HepG2 (cell line): ENCODE results near the gene NOTUM. TPM values are rescaled to one million over a fixed set of nuclear protein-coding genes. Genes with fewer than 3 reads are reported as not detected.

Experiments
- DMTF1 ChIP-seq: sonication (generic); formaldehyde crosslinking; IDR thresholded peaks from 2 replicates; pipeline ENCODE4 v1.4.0; 2020; ENCODE audit warnings: mild to moderate bottlenecking, missing genetic modification reagents
- E2F5 ChIP-seq: sonication (generic); formaldehyde crosslinking; conservative IDR thresholded peaks from 2 replicates; pipeline ENCODE4 v1.4.0; 2020; ENCODE audit warnings: missing genetic modification reagents
- FOXO1 ChIP-seq: sonication (generic); formaldehyde crosslinking; IDR thresholded peaks from 2 replicates; pipeline ENCODE4 v1.4.0; 2020; ENCODE audit warnings: missing genetic modification reagents
- HBP1 ChIP-seq: IDR thresholded peaks from 2 replicates; pipeline ENCODE4 v1.6.1; 2016; ENCODE audit warnings: low read depth, control low read depth
- HIC2 ChIP-seq: sonication (generic); formaldehyde crosslinking; IDR thresholded peaks from 2 replicates; pipeline ENCODE4 v1.9.0; 2022; ENCODE audit warnings: low read depth, missing genetic modification reagents
- JUND ChIP-seq: sonication (generic); formaldehyde crosslinking; IDR thresholded peaks from 2 replicates; pipeline ENCODE4 v1.8.0; 2022; ENCODE audit warnings: mild to moderate bottlenecking, missing genetic modification reagents
- MYNN ChIP-seq: sonication (generic); formaldehyde crosslinking; IDR thresholded peaks from 2 replicates; pipeline ENCODE4 v1.4.0; 2020; ENCODE audit warnings: mild to moderate bottlenecking, low read depth, missing genetic modification reagents
- RARG ChIP-seq: sonication (generic); formaldehyde crosslinking; IDR thresholded peaks from 2 replicates; pipeline ENCODE4 v1.4.0; 2020; ENCODE audit warnings: low read depth, mild to moderate bottlenecking, missing genetic modification reagents
- SP2 ChIP-seq: sonication (generic); formaldehyde crosslinking; IDR thresholded peaks from 2 replicates; pipeline ENCODE4 v1.5.1; 2020; ENCODE audit warnings: mild to moderate bottlenecking, missing genetic modification reagents
- ZFP41 ChIP-seq: sonication (generic); formaldehyde crosslinking; IDR thresholded peaks from 2 replicates; pipeline ENCODE4 v1.4.0; 2020; ENCODE audit warnings: mild to moderate bottlenecking, missing genetic modification reagents, borderline replicate concordance
- ZMYM4 ChIP-seq: sonication (generic); formaldehyde crosslinking; IDR thresholded peaks from 2 replicates; pipeline ENCODE4 v1.8.1; 2023; ENCODE audit warnings: mild to moderate bottlenecking, missing genetic modification reagents
- ZNF326 ChIP-seq: sonication (generic); formaldehyde crosslinking; IDR thresholded peaks from 2 replicates; pipeline ENCODE4 v1.4.0; 2020; ENCODE audit warnings: missing genetic modification reagents, borderline replicate concordance
- ZNF501 ChIP-seq: sonication (generic); formaldehyde crosslinking; IDR thresholded peaks from 2 replicates; pipeline ENCODE4 v1.5.1; 2020; ENCODE audit warnings: mild to moderate bottlenecking, moderate library complexity, missing genetic modification reagents
- ZNF556 ChIP-seq: sonication (generic); formaldehyde crosslinking; IDR thresholded peaks from 2 replicates; pipeline ENCODE4 v1.4.0; 2020; ENCODE audit warnings: mild to moderate bottlenecking, missing genetic modification reagents, borderline replicate concordance
- polyA plus RNA-seq, 8 experiments: library from polyadenylated mRNA; depleted of rRNA in 3 of 8; stranded (reverse) in 7 of 8; unstranded in 1 of 8; fragments of >200 nt; fragmentation: Illumina TruSeq in 4 of 8; extraction: Trizol in 4 of 8; gene quantifications; 2 replicates each; pipeline versions ENCODE4 v1.2.1 to v1.2.3, GENCODE V29; 2011 to 2016; ENCODE audit warnings: low read depth in 4 of 8, missing spikeins in 1 of 8, mixed read lengths in 1 of 8; ENCODE audit not compliant: insufficient read depth in 1 of 8
- total RNA-seq, 5 experiments: library from RNA; depleted of rRNA; stranded (reverse); fragments of >200 nt; fragmentation: Illumina TruSeq; extraction: Trizol; gene quantifications; 2 replicates each; pipeline ENCODE4 v1.2.3, GENCODE V29; 2016; ENCODE audit warnings: low read depth in 1 of 5
- TF ChIP-seq, protein P1 (sequence below): sonication (generic); formaldehyde crosslinking; IDR thresholded peaks from 2 replicates; pipeline ENCODE4 v1.5.1; 2020; ENCODE audit warnings: missing genetic modification reagents, mild to moderate bottlenecking, borderline replicate concordance

Gene NOTUM
- total and polyA plus RNA-seq, 2 of the 13 experiments (the other 11 are each of a cell fraction or from before 2014, with no cell fraction given) = 150 to 160 TPM

GRCh38 chr17:81925860-81926450, 35.0 kb downstream of the NOTUM start (continued):
- TF ChIP-seq JUND (CRISPR knock-in tag) (peak; percentile 11; the same call in 1 of the 2 replicates), HBP1 (CRISPR knock-in tag) (0 out of 2 replicates have a peak, but pooled peaks have one; percentile 26), ZNF501 (0 out of 2 replicates have a peak, but pooled peaks have one; percentile 51), ZFP41 (peak; percentile 23; the same call in 1 of the 2 replicates), MYNN (CRISPR knock-in tag) (0 out of 2 replicates have a peak, but pooled peaks have one; percentile 3), ZNF556 (CRISPR knock-in tag) (0 out of 2 replicates have a peak, but pooled peaks have one; percentile 37), HIC2 (CRISPR knock-in tag) (peak; percentile 69; the same call in 1 of the 2 replicates), RARG (CRISPR knock-in tag) (0 out of 2 replicates have a peak, but pooled peaks have one; percentile 49), ZNF326 (CRISPR knock-in tag) (0 out of 2 replicates have a peak, but pooled peaks have one; percentile 40), E2F5 (peak; percentile 74; the same call in 1 of the 2 replicates), ZMYM4 (no peak; the same call in 1 of the 2 replicates), DMTF1 (no peak), FOXO1 (CRISPR knock-in tag) (0 out of 2 replicates have a peak, but pooled peaks have one; percentile 11), SP2 (peak; percentile 29; the same call in 1 of the 2 replicates)
- TF ChIP-seq, protein P1, sequence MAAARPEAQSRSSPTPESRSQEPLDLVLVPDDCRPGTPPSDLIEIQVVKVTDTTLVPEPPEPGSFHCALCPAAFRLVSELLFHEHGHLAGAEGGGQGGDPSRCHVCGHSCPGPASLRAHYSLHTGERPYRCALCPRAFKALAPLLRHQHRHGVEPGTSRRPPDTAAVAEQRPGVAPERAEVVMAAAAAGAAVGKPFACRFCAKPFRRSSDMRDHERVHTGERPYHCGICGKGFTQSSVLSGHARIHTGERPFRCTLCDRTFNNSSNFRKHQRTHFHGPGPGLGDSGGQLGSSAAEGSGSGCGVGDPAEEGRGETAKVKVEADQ (CRISPR knock-in tag) = no peak
